PC-3 (cell line): ENCODE measurements around the gene TMA7. TPM values are rescaled to one million over a fixed set of nuclear protein-coding genes. Genes with fewer than 3 reads are reported as not detected.

Source experiments
- ATAC-seq: fragments of 200-7000 bp; cut with Tn5 transposase; 2 replicates; pipeline ENCODE4 v1.9.1; 2020; ENCODE audit warnings: mild to moderate bottlenecking, moderate library complexity
- BruUV-seq: library from RNA; stranded (reverse); fragments of 400-500 nt; replicated peaks from 2 replicates; lab custom pipeline; 2021; lab: Mats Ljungman, UMichigan
- CTCF ChIA-PET: fragments of 300-600 bp; sonication (Branson Sonifier 250); formaldehyde crosslinking; loops from one replicate; lab custom pipeline; 2022; ENCODE audit warnings: antibody characterized with exemption; lab: Charles Lee
- POLR2A ChIA-PET: fragments of 300-600 bp; sonication (Branson Sonifier 250); formaldehyde crosslinking; loops from one replicate; lab custom pipeline; 2022; ENCODE audit warnings: antibody characterized with exemption; ENCODE audit not compliant: unreplicated experiment; lab: Charles Lee
- DNase-seq: peaks from one replicate; pipeline ENCODE4 v3.0.0-alpha.2; 2015
- H2AFZ ChIP-seq: fragments of 300-600 bp; sonication (generic); 2 replicates; pipeline ENCODE4 v1.6.0; 2016; ENCODE audit warnings: antibody characterized with exemption, low read length
- H3F3A ChIP-seq: fragments of 300-600 bp; sonication (generic); one replicate; pipeline ENCODE4 v1.6.0; 2017; ENCODE audit warnings: antibody characterized with exemption, low read length, control low read depth, mild to moderate bottlenecking; ENCODE audit not compliant: unreplicated experiment
- H3K27ac ChIP-seq: fragments of 300-600 bp; sonication (generic); 2 replicates; pipeline ENCODE4 v1.5.1; 2016; ENCODE audit warnings: mild to moderate bottlenecking, low read length
- H3K27me3 ChIP-seq: fragments of 300-600 bp; sonication (generic); 2 replicates; pipeline ENCODE4 v1.6.1; 2016; ENCODE audit warnings: low read length, mixed read lengths
- H3K36me3 ChIP-seq: fragments of 300-600 bp; sonication (generic); 2 replicates; pipeline ENCODE4 v1.6.1; 2016; ENCODE audit warnings: low read depth, mixed run types, low read length, mixed read lengths
- H3K4me1 ChIP-seq: fragments of 300-600 bp; sonication (generic); 2 replicates; pipeline ENCODE4 v1.5.1; 2016; ENCODE audit warnings: low read length; ENCODE audit not compliant: insufficient read depth
- H3K4me2 ChIP-seq: fragments of 300-600 bp; sonication (generic); 2 replicates; pipeline ENCODE4 v1.6.0; 2016; ENCODE audit warnings: low read length
- H3K4me3 ChIP-seq: fragments of 300-600 bp; sonication (generic); 2 replicates; pipeline ENCODE4 v1.5.1; 2016; ENCODE audit warnings: mild to moderate bottlenecking, low read length, mixed read lengths
- H3K79me2 ChIP-seq: fragments of 300-600 bp; sonication (generic); 2 replicates; pipeline ENCODE4 v1.6.1; 2017; ENCODE audit warnings: low read length, mixed read lengths
- H3K9ac ChIP-seq: fragments of 300-600 bp; sonication (generic); 2 replicates; pipeline ENCODE4 v1.6.0; 2016; ENCODE audit warnings: mild to moderate bottlenecking, low read length
- H3K9me2 ChIP-seq: fragments of 300-600 bp; sonication (generic); replicated peaks from 2 replicates; pipeline ENCODE4 v1.6.1; 2016; ENCODE audit warnings: mixed run types, low read length, mixed read lengths
- H3K9me3 ChIP-seq: fragments of 300-600 bp; sonication (generic); 2 replicates; pipeline ENCODE4 v1.6.1; 2016; ENCODE audit warnings: low read length, mixed read lengths
- H4K20me1 ChIP-seq: fragments of 300-600 bp; sonication (generic); 2 replicates; pipeline ENCODE4 v1.6.1; 2016; ENCODE audit warnings: low read length, mixed read lengths
- EZH2 ChIP-seq: fragments of 300-600 bp; sonication (generic); IDR thresholded peaks from one replicate; pipeline ENCODE4 v1.6.1; 2017; ENCODE audit warnings: antibody characterized with exemption, mild to moderate bottlenecking, low read length; ENCODE audit not compliant: unreplicated experiment
- EZH2phosphoT487 ChIP-seq: fragments of 300-600 bp; sonication (generic); IDR thresholded peaks from 2 replicates; pipeline ENCODE4 v1.6.1; 2018; ENCODE audit warnings: mild to moderate bottlenecking, antibody characterized with exemption, low read length, borderline replicate concordance
- intact Hi-C: fragments of 100-400 bp; cut with micrococcal nuclease; formaldehyde crosslinking; loops from 2 replicates; pipeline ENCODE4 v1.9.0; 2023
- total RNA-seq: library from RNA; depleted of rRNA; stranded (reverse); fragments of >200 nt; gene quantifications from 2 replicates; pipeline ENCODE4 v1.2.3, GENCODE V29; 2014
- TF ChIP-seq, protein P1 (sequence below): fragments of 300-600 bp; sonication (generic); conservative IDR thresholded peaks from 2 replicates; pipeline ENCODE4 v1.5.1; 2017; ENCODE audit warnings: antibody characterized with exemption, low read depth, mild to moderate bottlenecking, low read length

Gene TMA7
- total RNA-seq, 1 experiment from 2014 or later, result 517 TPM

GRCh38 chr3:48441940-48442339, 1.9 kb downstream of the TMA7 start:
- peaks cover 51% of the 10 kb centered on the region for H3K79me2 ChIP-seq
- H3K9ac ChIP-seq, result peak overlapping the region; percentile 93; the same call in 1 of the 2 replicates
- TF ChIP-seq, protein P1, sequence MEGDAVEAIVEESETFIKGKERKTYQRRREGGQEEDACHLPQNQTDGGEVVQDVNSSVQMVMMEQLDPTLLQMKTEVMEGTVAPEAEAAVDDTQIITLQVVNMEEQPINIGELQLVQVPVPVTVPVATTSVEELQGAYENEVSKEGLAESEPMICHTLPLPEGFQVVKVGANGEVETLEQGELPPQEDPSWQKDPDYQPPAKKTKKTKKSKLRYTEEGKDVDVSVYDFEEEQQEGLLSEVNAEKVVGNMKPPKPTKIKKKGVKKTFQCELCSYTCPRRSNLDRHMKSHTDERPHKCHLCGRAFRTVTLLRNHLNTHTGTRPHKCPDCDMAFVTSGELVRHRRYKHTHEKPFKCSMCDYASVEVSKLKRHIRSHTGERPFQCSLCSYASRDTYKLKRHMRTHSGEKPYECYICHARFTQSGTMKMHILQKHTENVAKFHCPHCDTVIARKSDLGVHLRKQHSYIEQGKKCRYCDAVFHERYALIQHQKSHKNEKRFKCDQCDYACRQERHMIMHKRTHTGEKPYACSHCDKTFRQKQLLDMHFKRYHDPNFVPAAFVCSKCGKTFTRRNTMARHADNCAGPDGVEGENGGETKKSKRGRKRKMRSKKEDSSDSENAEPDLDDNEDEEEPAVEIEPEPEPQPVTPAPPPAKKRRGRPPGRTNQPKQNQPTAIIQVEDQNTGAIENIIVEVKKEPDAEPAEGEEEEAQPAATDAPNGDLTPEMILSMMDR, result no peak
- peaks cover 16% of the 10 kb centered on the region for H3K36me3 ChIP-seq
- ChIA-PET CTCF (no interaction called here), POLR2A (no interaction called here)
- intact Hi-C loops, result no loop called here
- no peaks in the 10 kb centered on the region for H3K9me2 ChIP-seq
- DNase-seq, result no peak
- no peaks in the 10 kb centered on the region for H3K9me3 ChIP-seq
- H3K27ac ChIP-seq, result no peak overlapping the region
- no TSS peak for BruUV-seq
- H2AFZ ChIP-seq, result no peak overlapping the region
- H4K20me1 ChIP-seq, result peaks cover 7% of the 10 kb centered on the region
- H3F3A ChIP-seq, result peaks cover 12% of the 10 kb centered on the region
- peaks cover 29% of the 10 kb centered on the region for H3K4me1 ChIP-seq
- ATAC-seq, result no peak
- H3K4me3 ChIP-seq, result peak overlapping the region; percentile 99
- peak overlapping the region; percentile 89 for H3K4me2 ChIP-seq
- no peaks in the 10 kb centered on the region for H3K27me3 ChIP-seq

- no peak overlapping the region for H2AFZ ChIP-seq
- peaks cover 7% of the 10 kb centered on the region for H4K20me1 ChIP-seq
- POLR2A ChIA-PET, result interaction anchor here (0.6 to 0.7 kb wide), 2 partner anchors 20 to 349 kb away, joined by 3 read pairs; no protein-coding TSS in a partner anchor
- peaks cover 34% of the 10 kb centered on the region for H3K4me1 ChIP-seq
- no TSS peak for BruUV-seq
- peak overlapping the region; percentile 87 for H3K4me2 ChIP-seq
- H3K9me2 ChIP-seq, result no peaks in the 10 kb centered on the region
- peaks cover 12% of the 10 kb centered on the region for H3F3A ChIP-seq
- peak overlapping the region; percentile 81; the same call in 1 of the 2 replicates for H3K9ac ChIP-seq
- ATAC-seq (peak; percentile 23), DNase-seq (peak; percentile 38)
- intact Hi-C loops, result loop anchor here (5.0 kb wide), 1 partner anchor 112 kb away; the partner anchor contains the start of gene PFKFB4
- TF ChIP-seq EZH2 (no peak), EZH2phosphoT487 (no peak)
- TF ChIP-seq, protein P1, result no peak
- H3K9me3 ChIP-seq, result no peaks in the 10 kb centered on the region
- H3K4me3 ChIP-seq, result peak overlapping the region; percentile 98
- H3K36me3 ChIP-seq, result peaks cover 16% of the 10 kb centered on the region
- no peak overlapping the region for H3K27ac ChIP-seq
- CTCF ChIA-PET, result interaction anchor here (1.9 to 3.3 kb wide), 2 partner anchors 9 to 45 kb away, joined by 6 to 39 read pairs; no protein-coding TSS in a partner anchor
- peaks cover 57% of the 10 kb centered on the region for H3K79me2 ChIP-seq
- H3K27me3 ChIP-seq, result no peaks in the 10 kb centered on the region
Observed at GRCh38 chr3:48445277-48445882, 5.3 kb downstream of the TMA7 start.

DNA sequence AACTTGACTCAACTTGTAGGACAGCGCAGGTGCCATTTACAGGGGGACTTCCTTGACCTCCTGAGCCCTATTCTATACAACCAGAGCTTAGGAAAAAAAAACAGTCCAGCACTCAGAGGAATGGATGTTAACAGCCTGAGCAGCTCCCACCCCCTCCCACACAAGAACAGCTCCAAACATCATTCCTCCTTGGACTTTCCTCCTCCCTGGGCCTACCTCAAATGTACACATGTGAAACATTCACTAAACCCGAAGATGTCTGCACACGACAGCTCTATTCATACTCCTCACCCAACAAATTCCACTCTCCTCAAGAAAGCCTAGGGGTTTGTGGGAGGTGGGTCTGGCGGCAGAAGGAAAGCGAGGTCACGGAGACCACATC, 6.0 kb downstream of the TMA7 start:
- Histone ChIP-seq H3K27ac (peak overlapping the region; percentile 30), H2AFZ (peak overlapping the region; percentile 92), H3K9me2 (no peaks in the 10 kb centered on the region), H3F3A (peaks cover 12% of the 10 kb centered on the region), H3K4me2 (peak overlapping the region; percentile 87), H3K4me3 (peak overlapping the region; percentile 98), H3K27me3 (no peaks in the 10 kb centered on the region), H3K9me3 (no peaks in the 10 kb centered on the region), H3K36me3 (peaks cover 16% of the 10 kb centered on the region), H4K20me1 (peaks cover 7% of the 10 kb centered on the region), H3K9ac (peak overlapping the region; percentile 81), H3K4me1 (peaks cover 34% of the 10 kb centered on the region), H3K79me2 (peaks cover 50% of the 10 kb centered on the region)
- CTCF ChIA-PET, result interaction anchor here (0.6 to 3.3 kb wide), 3 partner anchors 10 to 216 kb away, joined by 3 to 39 read pairs (median 6); no protein-coding TSS in a partner anchor
- ATAC-seq (peak; percentile 1; the same call in 1 of the 2 replicates), DNase-seq (no peak)
- intact Hi-C loops, result loop anchor here (5.0 kb wide), 1 partner anchor 111 kb away; the partner anchor contains the start of gene PFKFB4
- BruUV-seq, result TSS peak; percentile 81
- TF ChIP-seq, protein P1, result no peak
- TF ChIP-seq EZH2phosphoT487 (no peak), EZH2 (no peak)
- POLR2A ChIA-PET, result interaction anchor here (0.6 to 0.7 kb wide), 3 partner anchors 20 to 164 kb away, joined by 3 to 4 read pairs (median 3); no protein-coding TSS in a partner anchor
